RWPE1 (cell line): ENCODE results near the gene LRRC32.
"Not testable (repeated sequence)": the region's sequence is repeated elsewhere in the genome, so short reads cannot be mapped to it uniquely, and the experiment has no call there.

Experiments used
- CTCF ChIA-PET: fragments of 350-600 bp; sonication (Branson Sonifier 250); formaldehyde crosslinking; extraction: SDS; loops from one replicate; lab custom pipeline; 2021; lab: Yijun Ruan, JAX
- POLR2A ChIA-PET: fragments of 400-600 bp; formaldehyde crosslinking; extraction: SDS; loops from one replicate; lab custom pipeline; 2020; ENCODE audit warnings: antibody characterized with exemption; ENCODE audit not compliant: low non-redundant PET; lab: Yijun Ruan, JAX
- DNase-seq: peaks from one replicate; pipeline ENCODE4 v3.0.0; 2012; ENCODE audit warnings: low spot score
- H3K27ac ChIP-seq: fragments of 450-650 bp; 2 replicates; pipeline ENCODE4 v1.5.1; 2017
- CTCF ChIP-seq: fragments of 450-650 bp; conservative IDR thresholded peaks from 2 replicates; pipeline ENCODE4 v1.5.1; 2017; ENCODE audit warnings: low read depth, mild to moderate bottlenecking

Gene LRRC32

GRCh38 chr11:76621868-76622267 lies 48.7 kb downstream of the LRRC32 start:
- CTCF ChIA-PET, result no interaction called here
- POLR2A ChIA-PET, result no interaction called here
- DNase-seq, result no peak
- H3K27ac ChIP-seq, result no peak overlapping the region
- no peak for TF ChIP-seq CTCF

- CTCF ChIA-PET, result no interaction called here
- DNase-seq, result no peak
- H3K27ac ChIP-seq, result no peak overlapping the region
- TF ChIP-seq CTCF, result no peak
- POLR2A ChIA-PET, result no interaction called here
Measured at GRCh38 chr11:76621466-76621865, 49.1 kb downstream of the LRRC32 start.

- CTCF ChIA-PET, result no interaction called here
- POLR2A ChIA-PET, result no interaction called here
- no peak for TF ChIP-seq CTCF
Measured at GRCh38 chr11:76620489-76620888, 50.1 kb downstream of the LRRC32 start.

GRCh38 chr11:76619801-76620200 lies 50.7 kb downstream of the LRRC32 start:
- DNase-seq, CTCF ChIA-PET, POLR2A ChIA-PET, H3K27ac ChIP-seq: not testable (repeated sequence)

More at GRCh38 chr11:76620489-76620888, 50.1 kb downstream of the LRRC32 start:
- DNase-seq, result no peak
- H3K27ac ChIP-seq, result no peak overlapping the region

GRCh38 chr11:76617553-76618265 lies 52.8 kb downstream of the LRRC32 start:
- H3K27ac ChIP-seq, result no peak overlapping the region
- ChIA-PET POLR2A (no interaction called here), CTCF (interaction anchor here (0.6 kb wide), 2 partner anchors 138 to 411 kb away, joined by 3 read pairs; no protein-coding TSS in a partner anchor)
- TF ChIP-seq CTCF, result no peak
- DNase-seq, result no peak

- ChIA-PET CTCF (interaction anchor here (0.6 kb wide), 1 partner anchor 139 kb away, joined by 3 read pairs; no protein-coding TSS in a partner anchor), POLR2A (no interaction called here)
- no peak overlapping the region for H3K27ac ChIP-seq
- TF ChIP-seq CTCF, result no peak
- no peak for DNase-seq
Measured at GRCh38 chr11:76616676-76617552, 53.6 kb downstream of the LRRC32 start.

- DNase-seq, result peak; percentile 12
- ChIA-PET CTCF (no interaction called here), POLR2A (no interaction called here)
- 0 out of 2 replicates have a peak overlapping the region, but pooled peaks have one; percentile 25 for H3K27ac ChIP-seq
- no peak for TF ChIP-seq CTCF
Measured at GRCh38 chr11:76615950-76616349, 54.6 kb downstream of the LRRC32 start.
